Testis (tissue), 2 donors: ENCODE measurements around the gene GINS3.
"Not testable (repeated sequence)": the region's sequence is repeated elsewhere in the genome, so short reads cannot be mapped to it uniquely, and the experiment has no call there.

Experiments
- CTCF ChIP-seq, 3 experiments: fragments of 450-650 bp in 2 of 3; fragments of 200-600 bp in 1 of 3; sonication (generic) in 1 of 3; IDR thresholded peaks; one replicate each; pipeline ENCODE4 v1.5.1; 2016 to 2019; ENCODE audit warnings: antibody characterized with exemption in 3 of 3, mild to moderate bottlenecking in 2 of 3, moderate library complexity in 1 of 3
- POLR2A ChIP-seq: fragments of 450-650 bp; IDR thresholded peaks from one replicate; pipeline ENCODE4 v1.6.1; 2017; ENCODE audit warnings: antibody characterized with exemption, mild to moderate bottlenecking, moderate library complexity

- TF ChIP-seq CTCF (IDR thresholded peaks at IDR 0.05); POLR2A: not testable (repeated sequence)
Observed at GRCh38 chr16:58396897-58397296, 4.6 kb downstream of the GINS3 start.
